WTC11 (cell line): Measurements from ENCODE around the gene TEC. TPM values are rescaled to one million over a fixed set of nuclear protein-coding genes. Genes with fewer than 3 reads are reported as not detected.

Experiments used
- ATAC-seq: fragments of 200-7000 bp; cut with Tn5 transposase; 2 replicates; pipeline ENCODE4 v1.10.0; 2021; ENCODE audit warnings: mild to moderate bottlenecking, moderate library complexity
- CTCF ChIA-PET: fragments of 300-600 bp; sonication (Branson Sonifier 250); formaldehyde crosslinking; loops from one replicate; lab custom pipeline; 2021; ENCODE audit warnings: antibody characterized with exemption; lab: Charles Lee
- POLR2A ChIA-PET: fragments of 350-600 bp; sonication (Branson Sonifier 250); formaldehyde crosslinking; loops from one replicate; lab custom pipeline; 2021; ENCODE audit warnings: antibody characterized with exemption; lab: Charles Lee
- DNase-seq: peaks from one replicate; pipeline ENCODE4 v3.0.0; 2021; ENCODE audit warnings: low spot score
- H3K27ac Mint-ChIP-seq: 2 replicates; pipeline ENCODE4 v1.8.0; 2021; ENCODE audit warnings: mixed read lengths
- H3K27me3 Mint-ChIP-seq: 2 replicates; pipeline ENCODE4 v1.8.0; 2021; ENCODE audit warnings: low read depth, mild to moderate bottlenecking, moderate library complexity, mixed read lengths
- H3K36me3 Mint-ChIP-seq: 2 replicates; pipeline ENCODE4 v1.8.0; 2021; ENCODE audit warnings: mixed read lengths
- H3K4me1 Mint-ChIP-seq: 2 replicates; pipeline ENCODE4 v1.8.0; 2022; ENCODE audit warnings: mixed read lengths
- H3K4me3 Mint-ChIP-seq: 2 replicates; pipeline ENCODE4 v1.8.0; 2021; ENCODE audit warnings: mild to moderate bottlenecking, moderate library complexity, mixed read lengths
- H3K9me3 Mint-ChIP-seq: 2 replicates; pipeline ENCODE4 v1.8.0; 2021; ENCODE audit warnings: mixed read lengths
- ATF6 ChIP-seq: sonication (generic); formaldehyde crosslinking; IDR thresholded peaks from 2 replicates; pipeline ENCODE4 v1.8.1; 2023; ENCODE audit warnings: mild to moderate bottlenecking, missing genetic modification reagents
- CREB1 ChIP-seq: sonication (generic); formaldehyde crosslinking; IDR thresholded peaks from 2 replicates; pipeline ENCODE4 v1.8.0; 2023; ENCODE audit warnings: mild to moderate bottlenecking, missing genetic modification reagents
- CREM ChIP-seq: sonication (generic); formaldehyde crosslinking; IDR thresholded peaks from 2 replicates; pipeline ENCODE4 v1.8.1; 2022; ENCODE audit warnings: mild to moderate bottlenecking, missing genetic modification reagents, moderate library complexity
- ESRRA ChIP-seq: sonication (generic); formaldehyde crosslinking; IDR thresholded peaks from 2 replicates; pipeline ENCODE4 v1.8.1; 2022; ENCODE audit warnings: mild to moderate bottlenecking, missing genetic modification reagents, borderline replicate concordance
- ETV6 ChIP-seq: sonication (generic); formaldehyde crosslinking; IDR thresholded peaks from 2 replicates; pipeline ENCODE4 v1.8.1; 2022; ENCODE audit warnings: mild to moderate bottlenecking, missing genetic modification reagents
- GRHL2 ChIP-seq: fragments of 250-450 bp; sonication (Bioruptor Pico); IDR thresholded peaks from 2 replicates; pipeline ENCODE4 v1.8.0; 2022; ENCODE audit warnings: mild to moderate bottlenecking, moderate library complexity; ENCODE audit not compliant: insufficient replicate concordance, severe bottlenecking
- GTF2I ChIP-seq: fragments of 250-450 bp; sonication (Bioruptor Pico); conservative IDR thresholded peaks from 2 replicates; pipeline ENCODE4 v1.4.0; 2021; ENCODE audit warnings: mild to moderate bottlenecking
- NFYB ChIP-seq: sonication (generic); formaldehyde crosslinking; conservative IDR thresholded peaks from 2 replicates; pipeline ENCODE4 v1.8.0; 2022; ENCODE audit warnings: low read depth, missing genetic modification reagents
- NR1H2 ChIP-seq: sonication (generic); formaldehyde crosslinking; IDR thresholded peaks from 2 replicates; pipeline ENCODE4 v1.9.0; 2021; ENCODE audit warnings: mild to moderate bottlenecking, moderate library complexity, missing genetic modification reagents
- NR3C1 ChIP-seq: sonication (generic); formaldehyde crosslinking; conservative IDR thresholded peaks from 2 replicates; pipeline ENCODE4 v1.8.1; 2023; ENCODE audit warnings: low read depth, mild to moderate bottlenecking, missing genetic modification reagents
- TCF7 ChIP-seq: sonication (generic); formaldehyde crosslinking; IDR thresholded peaks from 2 replicates; pipeline ENCODE4 v1.8.0; 2022; ENCODE audit warnings: mild to moderate bottlenecking, low read depth, missing genetic modification reagents, moderate library complexity
- TEAD1 ChIP-seq: sonication (generic); formaldehyde crosslinking; IDR thresholded peaks from 2 replicates; pipeline ENCODE4 v1.8.0; 2022; ENCODE audit warnings: mild to moderate bottlenecking, missing genetic modification reagents
- TEAD4 ChIP-seq: sonication (generic); formaldehyde crosslinking; IDR thresholded peaks from 2 replicates; pipeline ENCODE4 v1.8.0; 2022; ENCODE audit warnings: mild to moderate bottlenecking, missing genetic modification reagents
- TP53 ChIP-seq: sonication (generic); formaldehyde crosslinking; IDR thresholded peaks from 2 replicates; pipeline ENCODE4 v1.8.1; 2023; ENCODE audit warnings: mild to moderate bottlenecking, missing genetic modification reagents
- ZBTB43 ChIP-seq: sonication (generic); formaldehyde crosslinking; IDR thresholded peaks from 2 replicates; pipeline ENCODE4 v1.8.1; 2023; ENCODE audit warnings: mild to moderate bottlenecking, missing genetic modification reagents
- ZNF121 ChIP-seq: sonication (generic); formaldehyde crosslinking; IDR thresholded peaks from 2 replicates; pipeline ENCODE4 v1.8.0; 2023; ENCODE audit warnings: missing genetic modification reagents
- ZNF317 ChIP-seq: sonication (generic); formaldehyde crosslinking; IDR thresholded peaks from 2 replicates; pipeline ENCODE4 v1.8.1; 2023; ENCODE audit warnings: low read depth, mild to moderate bottlenecking, moderate library complexity, missing genetic modification reagents, borderline replicate concordance
- ZNF423 ChIP-seq: fragments of 250-450 bp; sonication (Bioruptor Pico); IDR thresholded peaks from 2 replicates; pipeline ENCODE4 v2.1.2; 2022; ENCODE audit warnings: mild to moderate bottlenecking, moderate library complexity
- total RNA-seq: library from RNA; stranded (reverse); gene quantifications from 3 replicates; pipeline ENCODE4 v1.2.3, GENCODE V29; 2021
- TF ChIP-seq, protein P1 (sequence below): sonication (generic); formaldehyde crosslinking; IDR thresholded peaks from 2 replicates; pipeline ENCODE4 v1.8.1; 2022; ENCODE audit warnings: low read depth, mild to moderate bottlenecking, moderate library complexity, missing genetic modification reagents, borderline replicate concordance
- TF ChIP-seq, protein P2 (sequence below): sonication (generic); formaldehyde crosslinking; IDR thresholded peaks from 2 replicates; pipeline ENCODE4 v1.8.0; 2023; ENCODE audit warnings: missing genetic modification reagents, mild to moderate bottlenecking, borderline replicate concordance
- TF ChIP-seq, protein P3 (sequence below): sonication (generic); formaldehyde crosslinking; IDR thresholded peaks from 2 replicates; pipeline ENCODE4 v1.8.1; 2022; ENCODE audit warnings: mild to moderate bottlenecking, moderate library complexity, missing genetic modification reagents

TEC gene
- total RNA-seq, 1 experiment from 2014 or later, result 8.8 TPM

- TF ChIP-seq, protein P1, sequence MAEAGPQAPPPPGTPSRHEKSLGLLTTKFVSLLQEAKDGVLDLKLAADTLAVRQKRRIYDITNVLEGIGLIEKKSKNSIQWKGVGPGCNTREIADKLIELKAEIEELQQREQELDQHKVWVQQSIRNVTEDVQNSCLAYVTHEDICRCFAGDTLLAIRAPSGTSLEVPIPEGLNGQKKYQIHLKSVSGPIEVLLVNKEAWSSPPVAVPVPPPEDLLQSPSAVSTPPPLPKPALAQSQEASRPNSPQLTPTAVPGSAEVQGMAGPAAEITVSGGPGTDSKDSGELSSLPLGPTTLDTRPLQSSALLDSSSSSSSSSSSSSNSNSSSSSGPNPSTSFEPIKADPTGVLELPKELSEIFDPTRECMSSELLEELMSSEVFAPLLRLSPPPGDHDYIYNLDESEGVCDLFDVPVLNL (CRISPR knock-in tag), result no peak
- TF ChIP-seq CREM (CRISPR knock-in tag), result no peak
- TF ChIP-seq TEAD1 (CRISPR knock-in tag), result peak; percentile 96
- TF ChIP-seq ESRRA (CRISPR knock-in tag), result peak; percentile 97
- no peak for TF ChIP-seq NFYB (CRISPR knock-in tag)
- no peak for TF ChIP-seq TP53 (CRISPR knock-in tag)
- peak; percentile 93 for TF ChIP-seq TEAD4 (CRISPR knock-in tag)
- no peak for TF ChIP-seq NR3C1 (CRISPR knock-in tag)
- no peak for TF ChIP-seq ZBTB43
- TF ChIP-seq ETV6 (CRISPR knock-in tag), result peak; percentile 59; the same call in 1 of the 2 replicates
These were observed 94.3 kb downstream of the TEC start (continued) for GRCh38 chr4:48175328-48175727.

- no peaks in the 10 kb centered on the region for H3K27me3 Mint-ChIP-seq
These were observed 96.3 kb downstream of the TEC start for GRCh38 chr4:48173056-48173991.

GRCh38 chr4:48172651-48173050 lies 97.0 kb downstream of the TEC start:
- peaks cover 53% of the 10 kb centered on the region for H3K4me1 Mint-ChIP-seq
- H3K27ac Mint-ChIP-seq, result peak overlapping the region; percentile 76
- ATAC-seq, result no peak
- H3K36me3 Mint-ChIP-seq, result peaks cover 15% of the 10 kb centered on the region
- ChIA-PET POLR2A (no interaction called here), CTCF (no interaction called here)
- DNase-seq, result no peak
- H3K27me3 Mint-ChIP-seq, result no peaks in the 10 kb centered on the region
- no peak overlapping the region for H3K4me3 Mint-ChIP-seq
- H3K9me3 Mint-ChIP-seq, result peaks cover 3% of the 10 kb centered on the region; the same call in 1 of the 2 replicates
- TF ChIP-seq GTF2I (CRISPR knock-in tag) (no peak), ZNF121 (CRISPR knock-in tag) (no peak), TCF7 (CRISPR knock-in tag) (no peak), NR3C1 (CRISPR knock-in tag) (no peak), GRHL2 (no peak), CREB1 (no peak), ZNF423 (CRISPR knock-in tag) (no peak), NR1H2 (no peak), ATF6 (CRISPR knock-in tag) (no peak), ZNF317 (CRISPR knock-in tag) (no peak)
- TF ChIP-seq, protein P1 (CRISPR knock-in tag), result no peak
- TF ChIP-seq, protein P2, sequence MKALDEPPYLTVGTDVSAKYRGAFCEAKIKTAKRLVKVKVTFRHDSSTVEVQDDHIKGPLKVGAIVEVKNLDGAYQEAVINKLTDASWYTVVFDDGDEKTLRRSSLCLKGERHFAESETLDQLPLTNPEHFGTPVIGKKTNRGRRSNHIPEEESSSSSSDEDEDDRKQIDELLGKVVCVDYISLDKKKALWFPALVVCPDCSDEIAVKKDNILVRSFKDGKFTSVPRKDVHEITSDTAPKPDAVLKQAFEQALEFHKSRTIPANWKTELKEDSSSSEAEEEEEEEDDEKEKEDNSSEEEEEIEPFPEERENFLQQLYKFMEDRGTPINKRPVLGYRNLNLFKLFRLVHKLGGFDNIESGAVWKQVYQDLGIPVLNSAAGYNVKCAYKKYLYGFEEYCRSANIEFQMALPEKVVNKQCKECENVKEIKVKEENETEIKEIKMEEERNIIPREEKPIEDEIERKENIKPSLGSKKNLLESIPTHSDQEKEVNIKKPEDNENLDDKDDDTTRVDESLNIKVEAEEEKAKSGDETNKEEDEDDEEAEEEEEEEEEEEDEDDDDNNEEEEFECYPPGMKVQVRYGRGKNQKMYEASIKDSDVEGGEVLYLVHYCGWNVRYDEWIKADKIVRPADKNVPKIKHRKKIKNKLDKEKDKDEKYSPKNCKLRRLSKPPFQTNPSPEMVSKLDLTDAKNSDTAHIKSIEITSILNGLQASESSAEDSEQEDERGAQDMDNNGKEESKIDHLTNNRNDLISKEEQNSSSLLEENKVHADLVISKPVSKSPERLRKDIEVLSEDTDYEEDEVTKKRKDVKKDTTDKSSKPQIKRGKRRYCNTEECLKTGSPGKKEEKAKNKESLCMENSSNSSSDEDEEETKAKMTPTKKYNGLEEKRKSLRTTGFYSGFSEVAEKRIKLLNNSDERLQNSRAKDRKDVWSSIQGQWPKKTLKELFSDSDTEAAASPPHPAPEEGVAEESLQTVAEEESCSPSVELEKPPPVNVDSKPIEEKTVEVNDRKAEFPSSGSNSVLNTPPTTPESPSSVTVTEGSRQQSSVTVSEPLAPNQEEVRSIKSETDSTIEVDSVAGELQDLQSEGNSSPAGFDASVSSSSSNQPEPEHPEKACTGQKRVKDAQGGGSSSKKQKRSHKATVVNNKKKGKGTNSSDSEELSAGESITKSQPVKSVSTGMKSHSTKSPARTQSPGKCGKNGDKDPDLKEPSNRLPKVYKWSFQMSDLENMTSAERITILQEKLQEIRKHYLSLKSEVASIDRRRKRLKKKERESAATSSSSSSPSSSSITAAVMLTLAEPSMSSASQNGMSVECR, result no peak
- TF ChIP-seq, protein P3, sequence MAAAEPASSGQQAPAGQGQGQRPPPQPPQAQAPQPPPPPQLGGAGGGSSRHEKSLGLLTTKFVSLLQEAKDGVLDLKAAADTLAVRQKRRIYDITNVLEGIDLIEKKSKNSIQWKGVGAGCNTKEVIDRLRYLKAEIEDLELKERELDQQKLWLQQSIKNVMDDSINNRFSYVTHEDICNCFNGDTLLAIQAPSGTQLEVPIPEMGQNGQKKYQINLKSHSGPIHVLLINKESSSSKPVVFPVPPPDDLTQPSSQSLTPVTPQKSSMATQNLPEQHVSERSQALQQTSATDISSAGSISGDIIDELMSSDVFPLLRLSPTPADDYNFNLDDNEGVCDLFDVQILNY (CRISPR knock-in tag), result no peak

More at GRCh38 chr4:48173056-48173991, 96.3 kb downstream of the TEC start:
- peaks cover 14% of the 10 kb centered on the region for H3K36me3 Mint-ChIP-seq
- peak overlapping the region; percentile 90 for H3K27ac Mint-ChIP-seq
- ChIA-PET POLR2A (interaction anchor here (0.6 kb wide), 1 partner anchor 8 kb away, joined by 5 read pairs; no protein-coding TSS in a partner anchor), CTCF (no interaction called here)
- no peak for TF ChIP-seq NFYB (CRISPR knock-in tag)
- H3K4me1 Mint-ChIP-seq, result peaks cover 59% of the 10 kb centered on the region
- H3K9me3 Mint-ChIP-seq, result peaks cover 10% of the 10 kb centered on the region; the same call in 1 of the 2 replicates
- DNase-seq (no peak), ATAC-seq (no peak)
- no peak overlapping the region for H3K4me3 Mint-ChIP-seq
